WTC11 (cell line): Measurements from ENCODE around the gene BMP10. TPM values are rescaled to one million over a fixed set of nuclear protein-coding genes. Genes with fewer than 3 reads are reported as not detected.

Experiments used
- ATAC-seq: fragments of 200-7000 bp; cut with Tn5 transposase; 2 replicates; pipeline ENCODE4 v1.10.0; 2021; ENCODE audit warnings: mild to moderate bottlenecking, moderate library complexity
- CTCF ChIA-PET: fragments of 300-600 bp; sonication (Branson Sonifier 250); formaldehyde crosslinking; loops from one replicate; lab custom pipeline; 2021; ENCODE audit warnings: antibody characterized with exemption; lab: Charles Lee
- POLR2A ChIA-PET: fragments of 350-600 bp; sonication (Branson Sonifier 250); formaldehyde crosslinking; loops from one replicate; lab custom pipeline; 2021; ENCODE audit warnings: antibody characterized with exemption; lab: Charles Lee
- DNase-seq: peaks from one replicate; pipeline ENCODE4 v3.0.0; 2021; ENCODE audit warnings: low spot score
- H3K27ac Mint-ChIP-seq: 2 replicates; pipeline ENCODE4 v1.8.0; 2021; ENCODE audit warnings: mixed read lengths
- H3K27me3 Mint-ChIP-seq: 2 replicates; pipeline ENCODE4 v1.8.0; 2021; ENCODE audit warnings: low read depth, mild to moderate bottlenecking, moderate library complexity, mixed read lengths
- H3K36me3 Mint-ChIP-seq: 2 replicates; pipeline ENCODE4 v1.8.0; 2021; ENCODE audit warnings: mixed read lengths
- H3K4me1 Mint-ChIP-seq: 2 replicates; pipeline ENCODE4 v1.8.0; 2022; ENCODE audit warnings: mixed read lengths
- H3K4me3 Mint-ChIP-seq: 2 replicates; pipeline ENCODE4 v1.8.0; 2021; ENCODE audit warnings: mild to moderate bottlenecking, moderate library complexity, mixed read lengths
- H3K9me3 Mint-ChIP-seq: 2 replicates; pipeline ENCODE4 v1.8.0; 2021; ENCODE audit warnings: mixed read lengths
- ATF1 ChIP-seq: sonication (generic); formaldehyde crosslinking; IDR thresholded peaks from 2 replicates; pipeline ENCODE4 v1.8.1; 2023; ENCODE audit warnings: mild to moderate bottlenecking, moderate library complexity, missing genetic modification reagents
- CREB1 ChIP-seq: sonication (generic); formaldehyde crosslinking; IDR thresholded peaks from 2 replicates; pipeline ENCODE4 v1.8.0; 2023; ENCODE audit warnings: mild to moderate bottlenecking, missing genetic modification reagents
- FOXJ3 ChIP-seq: sonication (generic); formaldehyde crosslinking; IDR thresholded peaks from 2 replicates; pipeline ENCODE4 v1.9.0; 2021; ENCODE audit warnings: missing genetic modification reagents, mild to moderate bottlenecking, borderline replicate concordance
- NR2C2 ChIP-seq: sonication (generic); formaldehyde crosslinking; IDR thresholded peaks from 2 replicates; pipeline ENCODE4 v1.8.0; 2022; ENCODE audit warnings: mild to moderate bottlenecking, missing genetic modification reagents
- PRDM15 ChIP-seq: sonication (generic); formaldehyde crosslinking; IDR thresholded peaks from 2 replicates; pipeline ENCODE4 v1.8.0; 2022; ENCODE audit warnings: missing genetic modification reagents
- RELA ChIP-seq: sonication (generic); formaldehyde crosslinking; IDR thresholded peaks from 2 replicates; pipeline ENCODE4 v1.8.1; 2022; ENCODE audit warnings: missing genetic modification reagents, mild to moderate bottlenecking, borderline replicate concordance
- ZNF396 ChIP-seq: fragments of 250-450 bp; sonication (Bioruptor Pico); IDR thresholded peaks from 2 replicates; pipeline ENCODE4 v1.8.0; 2021; ENCODE audit warnings: mild to moderate bottlenecking, moderate library complexity, borderline replicate concordance
- total RNA-seq: library from RNA; stranded (reverse); gene quantifications from 3 replicates; pipeline ENCODE4 v1.2.3, GENCODE V29; 2021
- TF ChIP-seq, protein P1 (sequence below): sonication (generic); formaldehyde crosslinking; IDR thresholded peaks from 2 replicates; pipeline ENCODE4 v1.8.0; 2023; ENCODE audit warnings: missing genetic modification reagents
- TF ChIP-seq, protein P2 (sequence below): sonication (generic); formaldehyde crosslinking; IDR thresholded peaks from 2 replicates; pipeline ENCODE4 v1.8.0; 2023; ENCODE audit warnings: missing genetic modification reagents, mild to moderate bottlenecking, borderline replicate concordance
- TF ChIP-seq, protein P3 (sequence below): sonication (generic); formaldehyde crosslinking; IDR thresholded peaks from 2 replicates; pipeline ENCODE4 v1.8.1; 2022; ENCODE audit warnings: mild to moderate bottlenecking, moderate library complexity, missing genetic modification reagents
- TF ChIP-seq, protein P4 (sequence below): sonication (generic); formaldehyde crosslinking; IDR thresholded peaks from 2 replicates; pipeline ENCODE4 v1.8.1; 2022; ENCODE audit warnings: mild to moderate bottlenecking, missing genetic modification reagents, moderate library complexity, borderline replicate concordance
- TF ChIP-seq, protein P5 (sequence below): sonication (generic); formaldehyde crosslinking; IDR thresholded peaks from 2 replicates; pipeline ENCODE4 v1.8.0; 2022; ENCODE audit warnings: mild to moderate bottlenecking, missing genetic modification reagents

The BMP10 gene
- total RNA-seq, 1 experiment from 2014 or later = not detected

GRCh38 chr2:68853915-68854314 lies 17.3 kb downstream of the BMP10 start:
- H3K4me1 Mint-ChIP-seq = peaks cover 13% of the 10 kb centered on the region

GRCh38 chr2:68853035-68853434 lies 18.2 kb downstream of the BMP10 start:
- Mint-ChIP-seq H3K9me3 (no peaks in the 10 kb centered on the region), H3K4me1 (peaks cover 5% of the 10 kb centered on the region; the same call in 1 of the 2 replicates), H3K36me3 (no peaks in the 10 kb centered on the region), H3K27ac (no peak overlapping the region), H3K4me3 (no peak overlapping the region), H3K27me3 (no peaks in the 10 kb centered on the region; the same call in 1 of the 2 replicates)
- ATAC-seq = no peak
- TF ChIP-seq, protein P1, sequence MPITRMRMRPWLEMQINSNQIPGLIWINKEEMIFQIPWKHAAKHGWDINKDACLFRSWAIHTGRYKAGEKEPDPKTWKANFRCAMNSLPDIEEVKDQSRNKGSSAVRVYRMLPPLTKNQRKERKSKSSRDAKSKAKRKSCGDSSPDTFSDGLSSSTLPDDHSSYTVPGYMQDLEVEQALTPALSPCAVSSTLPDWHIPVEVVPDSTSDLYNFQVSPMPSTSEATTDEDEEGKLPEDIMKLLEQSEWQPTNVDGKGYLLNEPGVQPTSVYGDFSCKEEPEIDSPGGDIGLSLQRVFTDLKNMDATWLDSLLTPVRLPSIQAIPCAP (CRISPR knock-in tag) = no peak
- TF ChIP-seq, protein P2, sequence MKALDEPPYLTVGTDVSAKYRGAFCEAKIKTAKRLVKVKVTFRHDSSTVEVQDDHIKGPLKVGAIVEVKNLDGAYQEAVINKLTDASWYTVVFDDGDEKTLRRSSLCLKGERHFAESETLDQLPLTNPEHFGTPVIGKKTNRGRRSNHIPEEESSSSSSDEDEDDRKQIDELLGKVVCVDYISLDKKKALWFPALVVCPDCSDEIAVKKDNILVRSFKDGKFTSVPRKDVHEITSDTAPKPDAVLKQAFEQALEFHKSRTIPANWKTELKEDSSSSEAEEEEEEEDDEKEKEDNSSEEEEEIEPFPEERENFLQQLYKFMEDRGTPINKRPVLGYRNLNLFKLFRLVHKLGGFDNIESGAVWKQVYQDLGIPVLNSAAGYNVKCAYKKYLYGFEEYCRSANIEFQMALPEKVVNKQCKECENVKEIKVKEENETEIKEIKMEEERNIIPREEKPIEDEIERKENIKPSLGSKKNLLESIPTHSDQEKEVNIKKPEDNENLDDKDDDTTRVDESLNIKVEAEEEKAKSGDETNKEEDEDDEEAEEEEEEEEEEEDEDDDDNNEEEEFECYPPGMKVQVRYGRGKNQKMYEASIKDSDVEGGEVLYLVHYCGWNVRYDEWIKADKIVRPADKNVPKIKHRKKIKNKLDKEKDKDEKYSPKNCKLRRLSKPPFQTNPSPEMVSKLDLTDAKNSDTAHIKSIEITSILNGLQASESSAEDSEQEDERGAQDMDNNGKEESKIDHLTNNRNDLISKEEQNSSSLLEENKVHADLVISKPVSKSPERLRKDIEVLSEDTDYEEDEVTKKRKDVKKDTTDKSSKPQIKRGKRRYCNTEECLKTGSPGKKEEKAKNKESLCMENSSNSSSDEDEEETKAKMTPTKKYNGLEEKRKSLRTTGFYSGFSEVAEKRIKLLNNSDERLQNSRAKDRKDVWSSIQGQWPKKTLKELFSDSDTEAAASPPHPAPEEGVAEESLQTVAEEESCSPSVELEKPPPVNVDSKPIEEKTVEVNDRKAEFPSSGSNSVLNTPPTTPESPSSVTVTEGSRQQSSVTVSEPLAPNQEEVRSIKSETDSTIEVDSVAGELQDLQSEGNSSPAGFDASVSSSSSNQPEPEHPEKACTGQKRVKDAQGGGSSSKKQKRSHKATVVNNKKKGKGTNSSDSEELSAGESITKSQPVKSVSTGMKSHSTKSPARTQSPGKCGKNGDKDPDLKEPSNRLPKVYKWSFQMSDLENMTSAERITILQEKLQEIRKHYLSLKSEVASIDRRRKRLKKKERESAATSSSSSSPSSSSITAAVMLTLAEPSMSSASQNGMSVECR (CRISPR knock-in tag) = no peak
- no peak for TF ChIP-seq FOXJ3 (CRISPR knock-in tag)
- DNase-seq = no peak
- POLR2A ChIA-PET = no interaction called here
- CTCF ChIA-PET = interaction anchor here (1.0 to 1.4 kb wide), 3 partner anchors 14 to 144 kb away, joined by 3 to 8 read pairs (median 4); no protein-coding TSS in a partner anchor

More at GRCh38 chr2:68853915-68854314, 17.3 kb downstream of the BMP10 start:
- no peak for TF ChIP-seq NR2C2 (CRISPR knock-in tag)
- TF ChIP-seq ATF1 = no peak
- TF ChIP-seq RELA (CRISPR knock-in tag) = no peak
- TF ChIP-seq, protein P3, sequence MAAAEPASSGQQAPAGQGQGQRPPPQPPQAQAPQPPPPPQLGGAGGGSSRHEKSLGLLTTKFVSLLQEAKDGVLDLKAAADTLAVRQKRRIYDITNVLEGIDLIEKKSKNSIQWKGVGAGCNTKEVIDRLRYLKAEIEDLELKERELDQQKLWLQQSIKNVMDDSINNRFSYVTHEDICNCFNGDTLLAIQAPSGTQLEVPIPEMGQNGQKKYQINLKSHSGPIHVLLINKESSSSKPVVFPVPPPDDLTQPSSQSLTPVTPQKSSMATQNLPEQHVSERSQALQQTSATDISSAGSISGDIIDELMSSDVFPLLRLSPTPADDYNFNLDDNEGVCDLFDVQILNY (CRISPR knock-in tag) = no peak
- TF ChIP-seq, protein P4, sequence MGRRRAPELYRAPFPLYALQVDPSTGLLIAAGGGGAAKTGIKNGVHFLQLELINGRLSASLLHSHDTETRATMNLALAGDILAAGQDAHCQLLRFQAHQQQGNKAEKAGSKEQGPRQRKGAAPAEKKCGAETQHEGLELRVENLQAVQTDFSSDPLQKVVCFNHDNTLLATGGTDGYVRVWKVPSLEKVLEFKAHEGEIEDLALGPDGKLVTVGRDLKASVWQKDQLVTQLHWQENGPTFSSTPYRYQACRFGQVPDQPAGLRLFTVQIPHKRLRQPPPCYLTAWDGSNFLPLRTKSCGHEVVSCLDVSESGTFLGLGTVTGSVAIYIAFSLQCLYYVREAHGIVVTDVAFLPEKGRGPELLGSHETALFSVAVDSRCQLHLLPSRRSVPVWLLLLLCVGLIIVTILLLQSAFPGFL (CRISPR knock-in tag) = no peak
- no peak for TF ChIP-seq CREB1 (CRISPR knock-in tag)
- no peak for TF ChIP-seq ZNF396
- TF ChIP-seq PRDM15 (CRISPR knock-in tag) = no peak
- TF ChIP-seq, protein P5, sequence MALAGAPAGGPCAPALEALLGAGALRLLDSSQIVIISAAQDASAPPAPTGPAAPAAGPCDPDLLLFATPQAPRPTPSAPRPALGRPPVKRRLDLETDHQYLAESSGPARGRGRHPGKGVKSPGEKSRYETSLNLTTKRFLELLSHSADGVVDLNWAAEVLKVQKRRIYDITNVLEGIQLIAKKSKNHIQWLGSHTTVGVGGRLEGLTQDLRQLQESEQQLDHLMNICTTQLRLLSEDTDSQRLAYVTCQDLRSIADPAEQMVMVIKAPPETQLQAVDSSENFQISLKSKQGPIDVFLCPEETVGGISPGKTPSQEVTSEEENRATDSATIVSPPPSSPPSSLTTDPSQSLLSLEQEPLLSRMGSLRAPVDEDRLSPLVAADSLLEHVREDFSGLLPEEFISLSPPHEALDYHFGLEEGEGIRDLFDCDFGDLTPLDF = no peak
- CTCF ChIA-PET = interaction anchor here (1.0 to 1.4 kb wide), 2 partner anchors 15 to 102 kb away, joined by 4 to 8 read pairs; no protein-coding TSS in a partner anchor
- POLR2A ChIA-PET = no interaction called here
- Mint-ChIP-seq H3K4me3 (no peak overlapping the region), H3K27ac (no peak overlapping the region), H3K9me3 (no peaks in the 10 kb centered on the region), H3K36me3 (no peaks in the 10 kb centered on the region), H3K27me3 (no peaks in the 10 kb centered on the region; the same call in 1 of the 2 replicates)
- no peak for DNase-seq
- no peak for ATAC-seq
